IPS-15b (cell line): Measurements from ENCODE around the gene XPC.

ENCODE experiments used
- H3K27me3 ChIP-seq: one replicate; pipeline ENCODE4 v1.6.1; 2013; ENCODE audit warnings: low read length; ENCODE audit not compliant: control insufficient read depth, insufficient read depth
- H3K36me3 ChIP-seq: one replicate; pipeline ENCODE4 v1.6.1; 2013; ENCODE audit warnings: low read length; ENCODE audit not compliant: control insufficient read depth, insufficient read depth
- H3K4me1 ChIP-seq: one replicate; pipeline ENCODE4 v1.6.1; 2013; ENCODE audit warnings: mild to moderate bottlenecking, low read length; ENCODE audit not compliant: control insufficient read depth, insufficient read depth
- H3K4me3 ChIP-seq: one replicate; pipeline ENCODE4 v1.5.1; 2013; ENCODE audit warnings: low read depth, low read length
- H3K9ac ChIP-seq: one replicate; pipeline ENCODE4 v1.6.1; 2013; ENCODE audit warnings: low read depth, mild to moderate bottlenecking, low read length
- H3K9me3 ChIP-seq: one replicate; pipeline ENCODE4 v1.6.1; 2013; ENCODE audit warnings: mild to moderate bottlenecking, low read length; ENCODE audit not compliant: control insufficient read depth, insufficient read depth

XPC gene

DNA sequence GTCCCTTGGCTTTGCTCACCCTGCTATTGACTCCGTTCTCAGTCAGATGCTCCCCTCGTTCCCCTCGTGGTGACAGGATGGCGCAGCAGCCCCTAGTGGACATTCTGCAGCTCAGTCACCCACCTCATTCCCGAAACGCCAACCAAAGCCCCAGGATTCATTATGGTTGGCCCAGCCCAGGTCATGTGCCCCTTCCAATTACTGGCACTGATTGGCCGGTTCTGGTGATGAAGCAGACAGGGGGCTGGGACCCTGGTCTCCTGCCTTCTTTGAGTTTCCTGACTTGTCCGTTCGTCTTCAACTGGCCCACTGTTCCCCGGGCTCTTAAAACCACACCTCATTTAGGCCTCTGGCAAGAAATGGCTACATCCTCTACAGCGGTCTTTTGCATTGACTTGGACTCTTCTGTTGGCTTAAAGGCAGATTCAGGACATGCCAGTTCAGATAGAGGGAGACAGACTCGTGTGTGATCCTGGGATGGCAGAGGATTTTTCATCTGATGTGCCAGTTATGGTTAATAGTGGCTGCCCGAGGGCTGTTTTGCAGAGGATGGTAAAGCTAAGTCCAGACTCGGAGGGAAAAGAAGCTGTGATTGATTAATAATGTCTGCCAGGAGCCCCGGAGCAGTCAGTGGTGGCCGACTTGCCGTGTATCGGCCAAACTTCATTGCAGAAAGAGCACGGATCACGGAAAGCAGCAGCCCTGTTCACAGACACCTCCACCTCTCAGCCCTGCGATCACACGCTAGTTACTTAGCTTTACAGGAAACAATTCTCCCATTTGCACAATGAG lies 38.1 kb upstream of the XPC start:
- peak overlapping the region; percentile 17 for H3K9ac ChIP-seq
- no peaks in the 10 kb centered on the region for H3K36me3 ChIP-seq
- no peaks in the 10 kb centered on the region for H3K9me3 ChIP-seq
- H3K27me3 ChIP-seq, result no peaks in the 10 kb centered on the region
- H3K4me3 ChIP-seq, result peak overlapping the region; percentile 43
- no peaks in the 10 kb centered on the region for H3K4me1 ChIP-seq

DNA sequence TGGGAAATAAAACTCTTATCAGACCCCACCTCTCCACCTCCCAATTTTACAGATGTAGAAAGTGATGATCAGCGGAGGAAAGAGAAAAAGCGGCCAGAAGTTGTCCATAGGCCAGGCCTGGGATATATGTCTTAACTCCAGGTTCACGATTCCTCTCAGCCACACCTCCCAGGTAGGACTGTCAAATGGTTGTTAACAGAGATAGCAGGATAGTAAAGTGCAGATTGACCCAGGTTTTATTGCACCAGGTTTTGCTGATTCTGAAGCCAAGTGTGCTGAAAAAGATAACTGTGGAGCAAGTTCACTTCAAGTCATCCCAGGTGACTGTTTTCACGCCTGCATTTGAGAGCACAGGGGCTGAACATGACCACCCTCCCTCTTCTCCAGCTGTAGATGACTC lies 36.4 kb upstream of the XPC start:
- Histone ChIP-seq H3K4me3 (no peak overlapping the region), H3K9ac (no peak overlapping the region), H3K36me3 (no peaks in the 10 kb centered on the region), H3K27me3 (no peaks in the 10 kb centered on the region), H3K9me3 (no peaks in the 10 kb centered on the region), H3K4me1 (no peaks in the 10 kb centered on the region)

GRCh38 chr3:14213066-14213774 lies 34.8 kb upstream of the XPC start:
- no peak overlapping the region for H3K4me3 ChIP-seq
- H3K9ac ChIP-seq, result no peak overlapping the region
- no peaks in the 10 kb centered on the region for H3K36me3 ChIP-seq
- no peaks in the 10 kb centered on the region for H3K4me1 ChIP-seq
- no peaks in the 10 kb centered on the region for H3K9me3 ChIP-seq
- H3K27me3 ChIP-seq, result no peaks in the 10 kb centered on the region

- H3K4me3 ChIP-seq, result no peak overlapping the region
- H3K4me1 ChIP-seq, result no peaks in the 10 kb centered on the region
- H3K27me3 ChIP-seq, result no peaks in the 10 kb centered on the region
- no peak overlapping the region for H3K9ac ChIP-seq
- H3K36me3 ChIP-seq, result no peaks in the 10 kb centered on the region
- no peaks in the 10 kb centered on the region for H3K9me3 ChIP-seq
These were observed 33.6 kb upstream of the XPC start for GRCh38 chr3:14212032-14212431.

GRCh38 chr3:14211621-14212020 lies 33.2 kb upstream of the XPC start:
- Histone ChIP-seq H3K27me3 (no peaks in the 10 kb centered on the region), H3K4me3 (no peak overlapping the region), H3K4me1 (no peaks in the 10 kb centered on the region), H3K36me3 (no peaks in the 10 kb centered on the region), H3K9me3 (no peaks in the 10 kb centered on the region), H3K9ac (no peak overlapping the region)

GRCh38 chr3:14210843-14211594 lies 32.6 kb upstream of the XPC start:
- H3K9ac ChIP-seq, result no peak overlapping the region
- no peak overlapping the region for H3K4me3 ChIP-seq
- H3K4me1 ChIP-seq, result no peaks in the 10 kb centered on the region
- no peaks in the 10 kb centered on the region for H3K36me3 ChIP-seq
- no peaks in the 10 kb centered on the region for H3K27me3 ChIP-seq
- H3K9me3 ChIP-seq, result no peaks in the 10 kb centered on the region

- Histone ChIP-seq H3K9me3 (no peaks in the 10 kb centered on the region), H3K27me3 (no peaks in the 10 kb centered on the region), H3K4me1 (no peaks in the 10 kb centered on the region), H3K4me3 (no peak overlapping the region), H3K36me3 (no peaks in the 10 kb centered on the region), H3K9ac (no peak overlapping the region)
These were observed 31.9 kb upstream of the XPC start for GRCh38 chr3:14210290-14210688.

DNA sequence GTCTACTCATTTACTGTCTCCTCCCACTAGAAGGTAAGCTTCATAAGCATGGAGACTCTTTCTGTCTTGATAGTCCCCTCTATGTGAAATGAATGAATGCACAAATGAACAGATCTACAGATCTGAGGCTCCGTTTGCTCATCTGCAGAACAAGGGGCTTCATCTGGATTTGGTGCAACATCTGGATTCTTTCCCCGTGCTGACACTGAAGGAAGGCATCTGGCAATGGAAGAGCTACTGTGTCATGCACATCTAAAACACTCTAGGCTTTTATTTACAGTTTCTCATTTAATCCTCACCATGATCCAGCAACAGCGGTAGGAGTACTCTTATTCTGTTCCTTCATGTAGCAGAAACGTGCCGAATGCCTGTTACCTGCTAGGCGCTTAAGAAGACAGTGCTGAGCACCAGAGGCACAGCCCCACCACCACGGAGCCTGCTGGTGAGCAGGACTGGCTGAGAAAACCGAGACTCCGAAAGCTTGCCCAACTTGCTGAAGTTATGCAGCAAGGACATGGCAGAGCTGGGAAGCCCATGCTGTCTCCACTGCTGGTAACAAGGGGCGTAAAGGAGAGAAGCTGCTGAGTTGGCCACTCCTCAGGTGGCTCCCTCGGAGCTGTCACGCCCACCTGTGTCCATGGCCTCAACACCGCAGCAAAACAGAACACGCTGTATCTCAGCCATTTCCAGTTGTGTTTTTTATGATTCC lies 31.3 kb upstream of the XPC start:
- Histone ChIP-seq H3K4me1 (no peaks in the 10 kb centered on the region), H3K4me3 (no peak overlapping the region), H3K27me3 (no peaks in the 10 kb centered on the region), H3K36me3 (no peaks in the 10 kb centered on the region), H3K9ac (no peak overlapping the region), H3K9me3 (no peaks in the 10 kb centered on the region)

GRCh38 chr3:14208977-14209394 lies 30.6 kb upstream of the XPC start:
- Histone ChIP-seq H3K9ac (no peak overlapping the region), H3K4me1 (no peaks in the 10 kb centered on the region), H3K9me3 (no peaks in the 10 kb centered on the region), H3K4me3 (no peak overlapping the region), H3K27me3 (no peaks in the 10 kb centered on the region), H3K36me3 (no peaks in the 10 kb centered on the region)

DNA sequence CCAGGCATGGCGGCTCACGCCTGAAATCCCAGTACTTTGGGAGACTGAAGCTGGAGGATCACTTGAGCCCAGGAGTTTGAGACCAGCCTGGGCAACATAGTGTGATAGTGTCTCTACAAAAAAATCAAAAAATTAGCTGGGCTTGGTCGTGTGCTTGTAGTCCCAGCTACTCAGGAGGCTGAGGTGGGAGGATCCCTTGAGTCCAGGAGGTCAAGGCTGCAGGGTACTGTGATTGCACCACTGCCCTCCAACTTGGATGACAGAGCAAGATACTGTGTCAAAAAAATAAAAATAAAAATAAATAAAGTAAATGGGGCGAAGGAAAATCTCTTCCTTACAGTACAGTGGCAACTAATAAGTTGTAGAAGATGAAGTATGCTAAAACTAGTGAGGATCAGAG lies 29.8 kb upstream of the XPC start:
- no peak overlapping the region for H3K4me3 ChIP-seq
- H3K27me3 ChIP-seq, result no peaks in the 10 kb centered on the region
- no peaks in the 10 kb centered on the region for H3K36me3 ChIP-seq
- no peaks in the 10 kb centered on the region for H3K9me3 ChIP-seq
- H3K9ac ChIP-seq, result no peak overlapping the region
- peaks cover 3% of the 10 kb centered on the region for H3K4me1 ChIP-seq

GRCh38 chr3:14206548-14207177 lies 28.3 kb upstream of the XPC start:
- Histone ChIP-seq H3K9ac (no peak overlapping the region), H3K27me3 (no peaks in the 10 kb centered on the region), H3K4me3 (no peak overlapping the region), H3K4me1 (peaks cover 3% of the 10 kb centered on the region), H3K36me3 (no peaks in the 10 kb centered on the region), H3K9me3 (no peaks in the 10 kb centered on the region)
